Fibroblast of lung (primary cell): ENCODE data around the gene CSPG5. TPM values are rescaled to one million over a fixed set of nuclear protein-coding genes. Genes with fewer than 3 reads are reported as not detected.
A peak's percentile ranks its signal among the peaks of the same experiment; 100 is the strongest.

Experiments
- DNase-seq, 2 donors: peaks; one replicate each; pipeline versions ENCODE4 v3.0.0 to v3.0.0-alpha.2; 2010; ENCODE audit warnings: low read depth in 2 of 2
- H2AFZ ChIP-seq: 2 replicates; pipeline ENCODE4 v1.5.1; 2012; ENCODE audit warnings: low read length, control low read depth, inconsistent platforms
- H3K27ac ChIP-seq: 2 replicates; pipeline ENCODE4 v1.5.1; 2011; ENCODE audit warnings: low read length, control low read depth; ENCODE audit not compliant: insufficient read depth
- H3K27me3 ChIP-seq: 2 replicates; pipeline ENCODE4 v1.5.1; 2011; ENCODE audit warnings: mild to moderate bottlenecking, low read length; ENCODE audit not compliant: control insufficient read depth, insufficient read depth
- H3K36me3 ChIP-seq: 2 replicates; pipeline ENCODE4 v1.5.1; 2011; ENCODE audit warnings: low read length; ENCODE audit not compliant: control insufficient read depth, insufficient read depth
- H3K4me1 ChIP-seq: 2 replicates; pipeline ENCODE4 v1.5.1; 2011; ENCODE audit warnings: low read length; ENCODE audit not compliant: control insufficient read depth, insufficient read depth; ENCODE audit errors: extremely low read depth
- H3K4me2 ChIP-seq: 2 replicates; pipeline ENCODE4 v1.5.1; 2011; ENCODE audit warnings: low read length, control low read depth; ENCODE audit not compliant: insufficient read depth; ENCODE audit errors: extremely low read depth
- H3K4me3 ChIP-seq, 4 experiments: fragments of 200-600 bp in 1 of 4; sonication (generic) in 1 of 4; replicated peaks in 1 of 4; 2 replicates each; pipeline ENCODE4 v1.5.1; 2011 to 2016; ENCODE audit warnings: low read length in 4 of 4, low read depth in 3 of 4, mild to moderate bottlenecking in 3 of 4, control low read depth in 2 of 4, inconsistent platforms in 1 of 4, mixed read lengths in 1 of 4; ENCODE audit not compliant: insufficient read depth in 1 of 4; ENCODE audit errors: control extremely low read depth in 1 of 4
- H3K79me2 ChIP-seq: 2 replicates; pipeline ENCODE4 v1.5.1; 2012; ENCODE audit warnings: mild to moderate bottlenecking, low read length, inconsistent platforms; ENCODE audit not compliant: control insufficient read depth, insufficient read depth
- H3K9ac ChIP-seq: 2 replicates; pipeline ENCODE4 v1.5.1; 2011; ENCODE audit warnings: mild to moderate bottlenecking, low read length, control low read depth; ENCODE audit not compliant: insufficient read depth
- H3K9me3 ChIP-seq: 2 replicates; pipeline ENCODE4 v1.5.1; 2012; ENCODE audit warnings: low read depth, low read length; ENCODE audit not compliant: control insufficient read depth, insufficient read depth
- H4K20me1 ChIP-seq: 2 replicates; pipeline ENCODE4 v1.5.1; 2011; ENCODE audit warnings: low read length; ENCODE audit not compliant: control insufficient read depth, insufficient read depth; ENCODE audit errors: extremely low read depth
- EZH2 ChIP-seq: IDR thresholded peaks from 2 replicates; pipeline ENCODE4 v1.5.1; 2012; ENCODE audit warnings: low read length, control low read depth, mild to moderate bottlenecking; ENCODE audit errors: missing control alignments
- polyA plus RNA-seq, 2 donors: library from polyadenylated mRNA; depleted of rRNA in 1 of 2; stranded (reverse) in 1 of 2; unstranded in 1 of 2; fragments of >200 nt; gene quantifications; 2 replicates each; pipeline ENCODE4 v1.2.1, GENCODE V29; 2011 to 2012; ENCODE audit warnings: missing spikeins in 1 of 2
- total RNA-seq: library from RNA; depleted of rRNA; stranded (reverse); fragments of >200 nt; gene quantifications from 2 replicates; pipeline ENCODE4 v1.2.1, GENCODE V29; 2014
- TF ChIP-seq, protein P1 (sequence below), 2 donors: IDR thresholded peaks in 1 of 2; conservative IDR thresholded peaks in 1 of 2; 1 replicate in 1 of 2; 2 replicates in 1 of 2; pipeline ENCODE4 v1.5.1; 2011 to 2012; ENCODE audit warnings: low read length in 2 of 2, control low read depth in 1 of 2, inconsistent platforms in 1 of 2, low read depth in 1 of 2, mild to moderate bottlenecking in 1 of 2

CSPG5 gene
- total and polyA plus RNA-seq, 2 donors (not counting 1 experiment from before 2014, with no cell fraction given): 0.17 TPM; not detected in 1

DNA sequence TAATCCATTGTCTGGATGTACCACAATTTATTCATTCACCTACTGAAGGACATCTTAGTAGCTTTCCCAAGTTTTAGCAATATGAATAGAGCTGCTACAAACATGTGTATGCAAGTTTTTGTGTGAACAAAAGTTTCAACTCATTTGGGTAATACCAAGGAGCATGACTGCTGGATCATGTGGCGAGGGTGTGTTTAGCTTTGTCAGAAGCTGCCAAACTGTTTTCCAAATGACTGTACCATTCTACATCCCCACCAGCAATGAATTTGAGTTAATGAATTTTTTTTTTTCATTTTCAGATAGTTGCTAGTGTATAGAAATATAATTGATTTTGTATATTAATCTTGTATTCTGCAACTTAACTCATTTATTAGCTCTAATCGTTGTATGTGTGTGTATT, 45.2 kb downstream of the CSPG5 start:
- H3K9me3 ChIP-seq: no peaks in the 10 kb centered on the region
- H4K20me1 ChIP-seq: no peaks in the 10 kb centered on the region
- H3K79me2 ChIP-seq: no peaks in the 10 kb centered on the region
- TF ChIP-seq EZH2: no peak
- TF ChIP-seq, protein P1, sequence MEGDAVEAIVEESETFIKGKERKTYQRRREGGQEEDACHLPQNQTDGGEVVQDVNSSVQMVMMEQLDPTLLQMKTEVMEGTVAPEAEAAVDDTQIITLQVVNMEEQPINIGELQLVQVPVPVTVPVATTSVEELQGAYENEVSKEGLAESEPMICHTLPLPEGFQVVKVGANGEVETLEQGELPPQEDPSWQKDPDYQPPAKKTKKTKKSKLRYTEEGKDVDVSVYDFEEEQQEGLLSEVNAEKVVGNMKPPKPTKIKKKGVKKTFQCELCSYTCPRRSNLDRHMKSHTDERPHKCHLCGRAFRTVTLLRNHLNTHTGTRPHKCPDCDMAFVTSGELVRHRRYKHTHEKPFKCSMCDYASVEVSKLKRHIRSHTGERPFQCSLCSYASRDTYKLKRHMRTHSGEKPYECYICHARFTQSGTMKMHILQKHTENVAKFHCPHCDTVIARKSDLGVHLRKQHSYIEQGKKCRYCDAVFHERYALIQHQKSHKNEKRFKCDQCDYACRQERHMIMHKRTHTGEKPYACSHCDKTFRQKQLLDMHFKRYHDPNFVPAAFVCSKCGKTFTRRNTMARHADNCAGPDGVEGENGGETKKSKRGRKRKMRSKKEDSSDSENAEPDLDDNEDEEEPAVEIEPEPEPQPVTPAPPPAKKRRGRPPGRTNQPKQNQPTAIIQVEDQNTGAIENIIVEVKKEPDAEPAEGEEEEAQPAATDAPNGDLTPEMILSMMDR (conservative IDR thresholded peaks at IDR 0.05 in 1 of 2, IDR thresholded peaks at IDR 0.05 in 1 of 2; ENCODE audit: low read depth in 1 of 2, low read length in 2 of 2): no peak
- H3K4me1 ChIP-seq: no peaks in the 10 kb centered on the region
- H3K4me2 ChIP-seq: no peak overlapping the region
- no peaks in the 10 kb centered on the region for H3K36me3 ChIP-seq
- H3K27ac ChIP-seq: no peak overlapping the region
- H3K9ac ChIP-seq: no peak overlapping the region
- DNase-seq: peak in 1 of 2 donors; percentile 11
- H3K27me3 ChIP-seq: no peaks in the 10 kb centered on the region
- no peak overlapping the region for H3K4me3 ChIP-seq
- no peak overlapping the region for H2AFZ ChIP-seq

DNA sequence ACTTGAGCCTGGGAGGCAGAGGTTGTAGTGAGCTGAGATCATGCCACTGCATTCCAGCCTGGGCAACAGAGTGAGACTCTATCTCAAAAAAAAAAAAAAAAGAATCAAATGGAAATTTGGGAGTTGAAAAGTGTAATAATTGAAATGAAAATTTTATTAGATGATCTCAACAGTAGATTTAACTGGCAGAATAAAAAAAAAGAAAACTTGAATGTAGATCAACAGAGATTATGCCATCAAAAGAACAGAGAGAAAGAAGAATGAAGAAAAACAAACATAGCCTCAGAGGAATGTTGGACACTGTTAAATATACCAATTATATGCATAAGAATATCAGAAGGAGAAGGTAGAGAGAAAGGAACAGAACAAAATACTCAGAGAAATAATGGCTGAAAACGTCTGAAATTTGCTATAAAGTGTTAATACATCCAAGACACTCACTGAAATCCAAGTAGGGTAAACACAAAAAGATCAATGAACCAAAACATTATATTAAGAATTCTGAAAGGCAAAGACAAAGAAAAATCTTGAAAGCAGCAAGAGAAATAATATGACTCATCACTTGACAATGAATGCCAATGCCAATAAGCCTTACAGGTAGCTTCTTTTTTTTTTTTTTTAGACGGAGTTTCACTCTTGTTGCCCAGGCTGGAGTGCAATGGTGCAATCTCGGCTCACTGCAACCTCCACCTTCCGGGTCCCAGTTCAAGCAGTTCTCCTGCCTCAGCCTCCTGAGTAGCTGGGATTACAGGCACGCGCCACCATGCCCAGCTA, 50.5 kb downstream of the CSPG5 start:
- Histone ChIP-seq H3K4me1 (no peaks in the 10 kb centered on the region), H3K27me3 (no peaks in the 10 kb centered on the region), H3K27ac (no peak overlapping the region), H3K4me2 (no peak overlapping the region), H3K4me3 (no peak overlapping the region), H3K36me3 (no peaks in the 10 kb centered on the region), H4K20me1 (no peaks in the 10 kb centered on the region), H3K9ac (no peak overlapping the region), H3K9me3 (no peaks in the 10 kb centered on the region), H2AFZ (no peak overlapping the region), H3K79me2 (no peaks in the 10 kb centered on the region)
- DNase-seq: peak in 1 of 2 donors; percentile 17
- no peak for TF ChIP-seq EZH2

- Histone ChIP-seq H3K4me1 (peaks cover 3% of the 10 kb centered on the region), H3K27me3 (no peaks in the 10 kb centered on the region), H3K36me3 (no peaks in the 10 kb centered on the region), H3K4me2 (no peak overlapping the region), H3K9ac (no peak overlapping the region), H2AFZ (no peak overlapping the region), H3K4me3 (no peak overlapping the region), H3K9me3 (no peaks in the 10 kb centered on the region), H3K79me2 (no peaks in the 10 kb centered on the region), H3K27ac (no peak overlapping the region), H4K20me1 (no peaks in the 10 kb centered on the region)
- TF ChIP-seq, protein P1 (conservative IDR thresholded peaks at IDR 0.05 in 1 of 2, IDR thresholded peaks at IDR 0.05 in 1 of 2; ENCODE audit: low read depth in 1 of 2, low read length in 2 of 2): no peak
- no peak for TF ChIP-seq EZH2
- no peak for DNase-seq
These were observed 53.0 kb downstream of the CSPG5 start for GRCh38 chr3:47525617-47526016.
